Liver (tissue), 9 donors: ENCODE data around the gene CDH13. TPM values are rescaled to one million over a fixed set of nuclear protein-coding genes. Genes with fewer than 3 reads are reported as not detected.

Experiments used
- DNase-seq: peaks from one replicate; pipeline ENCODE4 v3.0.0-alpha.2; 2017; ENCODE audit warnings: low spot score
- H3K27ac ChIP-seq, 2 donors: one replicate each; pipeline ENCODE4 v1.7.0; 2013; ENCODE audit warnings: inconsistent platforms in 2 of 2, low read length in 2 of 2, control low read depth in 1 of 2, low read depth in 1 of 2, mild to moderate bottlenecking in 1 of 2
- H3K27me3 ChIP-seq, 4 donors: one replicate each; pipeline versions ENCODE4 v1.6.1 to v1.7.0; 2013; ENCODE audit warnings: low read length in 3 of 4, inconsistent platforms in 1 of 4, mild to moderate bottlenecking in 1 of 4, moderate library complexity in 1 of 4; ENCODE audit not compliant: control insufficient read depth in 4 of 4, insufficient read depth in 4 of 4
- H3K36me3 ChIP-seq, 4 donors: one replicate each; pipeline versions ENCODE4 v1.6.1 to v1.7.0; 2013; ENCODE audit warnings: low read length in 3 of 4, mild to moderate bottlenecking in 3 of 4, low read depth in 1 of 4, moderate library complexity in 1 of 4; ENCODE audit not compliant: control insufficient read depth in 4 of 4, insufficient read depth in 3 of 4
- H3K4me1 ChIP-seq, 4 donors: one replicate each; pipeline versions ENCODE4 v1.6.1 to v1.7.0; 2013; ENCODE audit warnings: low read length in 3 of 4, mild to moderate bottlenecking in 3 of 4, moderate library complexity in 1 of 4; ENCODE audit not compliant: control insufficient read depth in 4 of 4, insufficient read depth in 4 of 4
- H3K4me3 ChIP-seq, 3 donors: one replicate each; pipeline versions ENCODE4 v1.6.1 to v1.7.0; 2013; ENCODE audit warnings: low read length in 3 of 3, control low read depth in 1 of 3, low read depth in 1 of 3, mild to moderate bottlenecking in 1 of 3
- H3K9ac ChIP-seq, 2 donors: one replicate each; pipeline ENCODE4 v1.7.0; 2013; ENCODE audit warnings: low read length in 2 of 2, mild to moderate bottlenecking in 2 of 2, moderate library complexity in 2 of 2, control low read depth in 1 of 2, low read depth in 1 of 2
- H3K9me3 ChIP-seq, 4 donors: one replicate each; pipeline versions ENCODE4 v1.6.1 to v1.7.0; 2013; ENCODE audit warnings: low read length in 3 of 4; ENCODE audit not compliant: control insufficient read depth in 4 of 4
- FOXA1 ChIP-seq: IDR thresholded peaks from 2 replicates; pipeline ENCODE4 v1.6.1; 2016; ENCODE audit warnings: antibody characterized with exemption
- FOXA2 ChIP-seq: IDR thresholded peaks from 2 replicates; pipeline ENCODE4 v1.6.1; 2016; ENCODE audit warnings: antibody characterized with exemption
- HNF4A ChIP-seq, 2 donors: conservative IDR thresholded peaks; 2 replicates each; pipeline ENCODE4 v1.6.1; 2016; ENCODE audit warnings: antibody characterized with exemption in 2 of 2, mild to moderate bottlenecking in 2 of 2
- HNF4G ChIP-seq: IDR thresholded peaks from 2 replicates; pipeline ENCODE4 v1.6.1; 2016; ENCODE audit warnings: antibody characterized with exemption
- NR2F2 ChIP-seq: IDR thresholded peaks from 2 replicates; pipeline ENCODE4 v1.6.1; 2016; ENCODE audit warnings: antibody characterized with exemption
- RAD21 ChIP-seq, 2 donors: IDR thresholded peaks; 2 replicates each; pipeline ENCODE4 v1.6.1; 2016; ENCODE audit warnings: antibody characterized with exemption in 2 of 2, mild to moderate bottlenecking in 2 of 2
- RXRA ChIP-seq, 2 donors: IDR thresholded peaks; 2 replicates each; pipeline ENCODE4 v1.6.1; 2017 to 2018; ENCODE audit warnings: antibody characterized with exemption in 2 of 2, mild to moderate bottlenecking in 1 of 2
- YY1 ChIP-seq: IDR thresholded peaks from 2 replicates; pipeline ENCODE4 v1.6.1; 2016; ENCODE audit warnings: antibody characterized with exemption, mild to moderate bottlenecking
- WGBS: extraction: QIAGEN DNeasy Blood & Tissue Kit; methylation state at CpG from one replicate; pipeline ENCODE4 v1.1.7; 2013; 5-methylcytosine and 5-hydroxymethylcytosine counted together
- polyA plus RNA-seq, 2 donors: library from polyadenylated mRNA; stranded (reverse) in 1 of 2; unstranded in 1 of 2; fragments of 200-250 nt in 1 of 2; fragments of >200 nt in 1 of 2; fragmentation: Nextera tagmentation in 1 of 2; extraction: Ambion mirVana in 1 of 2; gene quantifications; one replicate each; pipeline versions ENCODE4 v1.2.1 to v1.2.3, GENCODE V29; 2013 to 2015
- total RNA-seq, 2 donors: library from RNA; depleted of rRNA; stranded (reverse); fragments of >200 nt; gene quantifications; one replicate each; pipeline ENCODE4 v1.2.3, GENCODE V29; 2014
- TF ChIP-seq, protein P1 (sequence below): IDR thresholded peaks from 2 replicates; pipeline ENCODE4 v1.6.1; 2016; ENCODE audit warnings: antibody characterized with exemption
- TF ChIP-seq, protein P2 (sequence below): IDR thresholded peaks from 2 replicates; pipeline ENCODE4 v1.6.1; 2016; ENCODE audit warnings: antibody characterized with exemption
- donor health status: healthy.
- donor health status: healthy.
- donor health status: healthy.
- donor health status: healthy.
- donor health status: healthy.

Gene CDH13
- total and polyA plus RNA-seq, 4 donors, result 0.21 to 1.5 (median 0.58) TPM

DNA sequence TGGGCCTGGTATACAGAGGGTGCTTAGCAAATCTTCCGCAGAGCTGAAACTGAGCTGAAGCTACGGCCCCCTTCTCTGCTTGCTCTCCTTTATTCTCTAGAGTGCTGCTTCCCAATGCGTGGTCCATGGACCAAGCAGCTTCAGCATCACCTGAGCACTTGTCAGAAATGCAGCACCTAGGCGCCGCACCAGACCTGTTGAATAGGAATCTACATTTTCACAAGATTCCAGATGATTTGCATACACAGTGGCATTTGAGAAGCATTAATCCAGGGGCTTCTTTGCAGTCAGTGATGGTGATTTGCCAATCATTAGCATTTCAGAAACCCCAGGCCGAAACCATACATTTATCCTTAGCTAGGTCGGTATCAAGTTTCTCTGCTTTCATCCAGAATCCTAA, 204.2 kb downstream of the CDH13 start:
- Histone ChIP-seq H3K27ac (no peak overlapping the region), H3K27me3 (no peaks in the 10 kb centered on the region), H3K4me3 (no peak overlapping the region), H3K36me3 (no peaks in the 10 kb centered on the region), H3K9me3 (no peaks in the 10 kb centered on the region), H3K9ac (no peak overlapping the region), H3K4me1 (no peaks in the 10 kb centered on the region)
- TF ChIP-seq HNF4A (conservative IDR thresholded peaks at IDR 0.05) (no peak), NR2F2 (no peak), YY1 (no peak), RAD21 (IDR thresholded peaks at IDR 0.05) (no peak), HNF4G (no peak)
- TF ChIP-seq, protein P1, sequence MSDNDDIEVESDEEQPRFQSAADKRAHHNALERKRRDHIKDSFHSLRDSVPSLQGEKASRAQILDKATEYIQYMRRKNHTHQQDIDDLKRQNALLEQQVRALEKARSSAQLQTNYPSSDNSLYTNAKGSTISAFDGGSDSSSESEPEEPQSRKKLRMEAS, result no peak
- no peak for DNase-seq
- WGBS, result 68% methylated on average over 7 of the region's 7 CpGs

DNA sequence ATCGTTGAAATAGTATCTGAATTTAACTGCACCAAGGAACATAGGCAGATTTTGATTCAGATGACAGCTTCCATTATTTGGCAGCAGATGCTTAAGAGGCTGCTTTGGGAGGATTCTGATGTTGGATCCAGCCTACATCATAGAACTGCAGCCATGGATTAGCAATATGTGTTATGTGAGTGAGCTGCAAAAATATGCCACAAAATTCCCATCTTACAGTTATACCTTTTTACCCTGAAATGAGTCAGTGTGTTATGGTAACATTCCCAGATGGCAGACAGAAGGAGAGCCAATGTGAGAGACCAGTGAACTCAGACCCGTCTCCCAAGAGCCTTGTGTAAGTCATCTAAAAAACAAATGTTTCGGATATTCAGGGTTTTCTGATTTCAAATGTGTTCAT, 206.1 kb downstream of the CDH13 start:
- H3K4me1 ChIP-seq, result no peaks in the 10 kb centered on the region
- no peak overlapping the region for H3K4me3 ChIP-seq
- no peak overlapping the region for H3K9ac ChIP-seq
- no peaks in the 10 kb centered on the region for H3K36me3 ChIP-seq
- no peaks in the 10 kb centered on the region for H3K27me3 ChIP-seq
- no peak for TF ChIP-seq HNF4A (conservative IDR thresholded peaks at IDR 0.05)
- no peak for DNase-seq
- 77% methylated on average over 3 of the region's 3 CpGs for WGBS
- H3K27ac ChIP-seq, result no peak overlapping the region
- H3K9me3 ChIP-seq, result no peaks in the 10 kb centered on the region

DNA sequence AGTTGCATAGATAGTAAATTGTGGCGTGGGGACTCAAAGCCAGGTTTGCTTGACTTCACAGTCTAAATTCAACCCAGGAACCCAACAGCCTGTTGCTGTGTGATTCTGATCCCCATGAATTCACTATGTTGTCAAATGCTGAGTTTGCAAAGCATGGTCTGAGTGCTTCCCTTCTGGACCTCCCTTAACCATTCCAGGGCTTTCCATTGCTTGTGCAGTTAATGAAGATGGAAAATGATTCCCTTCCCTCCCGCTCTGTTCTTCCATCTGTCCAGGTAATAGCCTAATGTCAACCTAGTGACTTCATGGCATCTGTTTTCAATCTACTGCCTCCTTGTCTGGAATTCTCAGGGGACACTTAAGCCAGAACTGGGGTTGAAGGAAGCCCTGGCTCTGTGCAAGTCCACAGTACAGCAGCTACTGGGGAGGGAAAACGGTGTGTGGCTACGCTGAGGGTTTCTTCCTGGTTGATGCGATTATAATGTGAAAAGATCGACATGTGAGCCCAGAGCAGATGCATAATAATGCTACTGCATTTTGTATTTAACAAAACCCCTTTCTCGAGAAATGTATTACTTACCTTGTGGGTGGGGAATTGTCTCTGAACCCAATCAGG, 206.7 kb downstream of the CDH13 start:
- H3K27me3 ChIP-seq, result no peaks in the 10 kb centered on the region
- TF ChIP-seq HNF4G (no peak), RXRA (IDR thresholded peaks at IDR 0.05) (no peak), FOXA2 (no peak)
- TF ChIP-seq, protein P2, sequence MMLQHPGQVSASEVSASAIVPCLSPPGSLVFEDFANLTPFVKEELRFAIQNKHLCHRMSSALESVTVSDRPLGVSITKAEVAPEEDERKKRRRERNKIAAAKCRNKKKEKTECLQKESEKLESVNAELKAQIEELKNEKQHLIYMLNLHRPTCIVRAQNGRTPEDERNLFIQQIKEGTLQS, result no peak
- DNase-seq, result no peak
- no peak overlapping the region for H3K27ac ChIP-seq
- H3K9me3 ChIP-seq, result no peaks in the 10 kb centered on the region
- no peak overlapping the region for H3K9ac ChIP-seq
- H3K4me3 ChIP-seq, result no peak overlapping the region
- H3K4me1 ChIP-seq, result no peaks in the 10 kb centered on the region
- no peaks in the 10 kb centered on the region for H3K36me3 ChIP-seq
- WGBS, result 83% methylated on average over 7 of the region's 7 CpGs

DNA sequence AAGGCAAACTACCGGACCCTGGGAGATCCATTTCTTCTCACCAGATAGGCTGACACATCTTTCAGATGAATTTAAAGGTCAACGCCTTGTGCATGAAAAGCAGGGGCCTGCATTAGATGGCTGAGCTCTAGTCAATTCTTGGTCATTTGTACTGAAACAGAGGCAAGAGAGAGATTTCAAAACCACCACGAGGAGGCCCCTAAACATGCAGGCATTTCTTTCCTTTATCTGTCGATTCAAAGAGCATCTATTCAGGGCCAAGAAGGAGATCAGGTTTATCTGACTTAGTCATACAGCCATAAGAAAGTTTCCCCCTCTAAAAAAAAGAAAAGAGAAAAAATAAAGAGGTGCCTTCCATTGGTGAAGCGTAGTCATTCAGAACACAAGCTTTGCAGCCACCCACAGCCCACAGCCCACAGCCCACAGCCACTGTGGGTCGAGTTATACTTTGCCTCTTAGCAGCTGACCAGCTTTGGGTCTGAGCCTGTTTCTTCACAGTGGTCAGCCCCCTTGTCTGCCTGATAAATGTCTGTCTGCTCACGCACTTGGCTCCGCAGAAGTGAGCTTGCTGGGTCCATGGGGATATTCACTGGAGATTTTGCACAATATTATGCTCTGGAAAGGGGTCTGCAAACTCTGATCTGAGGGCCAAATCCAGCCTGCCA, 207.5 kb downstream of the CDH13 start:
- H3K9me3 ChIP-seq, result no peaks in the 10 kb centered on the region

More for the DNA sequence above, 207.5 kb downstream of the CDH13 start:
- no peaks in the 10 kb centered on the region for H3K36me3 ChIP-seq
- DNase-seq, result no peak
- 71% methylated on average over 8 of the region's 8 CpGs for whole genome bisulfite sequencing
- H3K27me3 ChIP-seq, result no peaks in the 10 kb centered on the region
- no peak overlapping the region for H3K4me3 ChIP-seq
- TF ChIP-seq NR2F2 (no peak), HNF4A (conservative IDR thresholded peaks at IDR 0.05) (no peak), FOXA1 (no peak)
- no peak overlapping the region for H3K9ac ChIP-seq
- H3K4me1 ChIP-seq, result no peaks in the 10 kb centered on the region
- H3K27ac ChIP-seq, result no peak overlapping the region
